HTR-8/SVneo (cell line): ENCODE data around the gene KMT5C.

Experiments
- DNase-seq: peaks from one replicate; pipeline ENCODE4 v3.0.0; 2011; ENCODE audit warnings: low spot score, mixed read lengths; ENCODE audit not compliant: insufficient read length
- FAIRE-seq: peaks from 2 replicates; lab custom pipeline; 2011; peaks lifted over from hg19 to GRCh38; lab: Jason Lieb, UNC

KMT5C gene

GRCh38 chr19:55383279-55384130 is 43.8 kb downstream of the KMT5C start:
- FAIRE-seq: no peak
- DNase-seq: no peak

GRCh38 chr19:55384131-55384919 is 44.6 kb downstream of the KMT5C start, which contains the start of gene TMEM238:
TMEM238 (minus strand) TSS chr19:55384292; CDS start chr19:55384259, 33 bp downstream.
- DNase-seq: no peak
- no peak for FAIRE-seq

DNA sequence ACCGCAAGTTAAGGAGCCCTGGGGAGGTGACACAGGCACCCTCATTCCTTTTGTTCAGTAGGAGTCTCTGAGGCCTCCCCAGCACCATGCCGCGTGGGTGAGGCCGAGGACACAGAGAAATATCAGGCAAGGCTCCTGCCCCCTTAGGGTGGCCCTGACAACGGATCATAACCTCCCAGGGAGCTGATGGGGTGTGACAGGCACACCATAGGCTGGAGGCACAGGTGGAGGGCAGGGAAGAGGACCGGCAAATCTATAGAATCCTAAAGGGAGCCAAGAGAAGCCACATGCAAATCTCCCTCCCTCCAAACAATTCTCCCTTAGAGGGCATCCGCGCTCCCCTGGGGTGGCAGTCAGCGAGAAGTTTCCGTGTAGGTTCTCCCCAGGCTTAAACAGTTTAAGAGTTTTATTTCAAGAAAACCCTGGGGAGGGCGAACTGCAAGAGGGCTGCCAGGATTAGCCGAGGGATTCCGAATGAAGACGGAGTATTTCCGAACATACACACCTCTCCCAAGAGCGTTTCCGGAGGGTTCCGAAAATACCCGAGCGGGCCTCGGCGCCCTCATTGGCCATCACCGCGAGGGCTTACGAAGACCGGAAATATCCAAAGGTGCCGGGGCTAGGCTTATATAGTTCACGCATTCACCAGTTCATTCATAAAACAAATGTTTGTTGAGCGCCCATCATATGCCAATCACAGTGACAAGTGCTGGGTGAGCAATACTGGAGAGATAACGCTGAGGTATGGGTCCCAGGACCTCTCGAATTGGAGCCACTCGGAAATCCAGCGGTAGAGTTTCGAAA is 45.4 kb downstream of the KMT5C start:
- FAIRE-seq (no peak), DNase-seq (peak; percentile 92)

- FAIRE-seq: peak; percentile 75
- DNase-seq: peak; percentile 92
These were observed 46.2 kb downstream of the KMT5C start, which contains the start of gene RPL28 for GRCh38 chr19:55385724-55386492. RPL28 (plus strand) TSS chr19:55385932; CDS start chr19:55386358, 426 bp downstream.

DNA sequence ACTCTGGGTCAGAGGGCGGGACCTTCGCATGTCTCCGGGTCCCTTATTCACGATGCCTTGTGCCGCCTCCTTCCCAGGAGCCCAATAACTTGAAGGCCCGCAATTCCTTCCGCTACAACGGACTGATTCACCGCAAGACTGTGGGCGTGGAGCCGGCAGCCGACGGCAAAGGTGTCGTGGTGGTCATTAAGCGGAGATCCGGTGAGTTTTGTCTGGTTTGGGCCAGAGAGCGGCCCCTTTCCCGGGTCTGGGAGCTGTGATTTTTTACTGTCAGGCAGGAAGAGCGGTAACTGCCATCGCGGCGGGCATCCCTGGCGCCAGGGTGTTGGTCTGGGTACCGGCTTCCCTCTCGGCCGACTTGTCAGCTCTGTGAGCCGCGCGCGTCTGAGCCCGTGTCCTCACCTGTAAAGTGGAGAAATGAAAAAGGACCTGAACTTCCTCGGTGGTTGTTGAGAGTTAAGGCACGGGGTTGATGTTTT is 46.9 kb downstream of the KMT5C start:
- DNase-seq (no peak), FAIRE-seq (no peak)

DNA sequence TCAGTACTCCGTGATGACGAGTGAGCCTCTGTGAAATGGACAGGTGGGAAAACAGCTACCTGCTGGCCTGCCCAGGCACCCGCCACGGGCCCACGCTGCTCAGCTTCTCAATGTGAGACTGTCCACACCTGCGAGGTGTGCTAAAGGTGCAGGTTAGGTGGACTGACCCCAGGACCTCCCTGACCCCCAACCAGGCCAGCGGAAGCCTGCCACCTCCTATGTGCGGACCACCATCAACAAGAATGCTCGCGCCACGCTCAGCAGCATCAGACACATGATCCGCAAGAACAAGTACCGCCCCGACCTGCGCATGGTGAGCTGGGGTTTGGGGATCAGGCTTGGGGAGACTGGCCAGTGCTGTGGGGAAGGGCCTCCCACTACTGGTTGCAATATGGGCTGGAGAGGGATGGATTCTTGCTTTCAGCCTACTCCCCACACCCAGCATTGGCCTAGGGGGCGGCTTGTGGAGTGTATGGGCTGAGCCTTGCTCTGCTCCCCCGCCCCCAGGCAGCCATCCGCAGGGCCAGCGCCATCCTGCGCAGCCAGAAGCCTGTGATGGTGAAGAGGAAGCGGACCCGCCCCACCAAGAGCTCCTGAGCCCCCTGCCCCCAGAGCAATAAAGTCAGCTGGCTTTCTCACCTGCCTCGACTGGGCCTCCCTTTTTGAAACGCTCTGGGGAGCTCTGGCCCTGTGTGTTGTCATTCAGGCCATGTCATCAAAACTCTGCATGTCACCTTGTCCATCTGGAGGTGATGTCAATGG is 48.2 kb downstream of the KMT5C start:
- no peak for DNase-seq
- no peak for FAIRE-seq

DNA sequence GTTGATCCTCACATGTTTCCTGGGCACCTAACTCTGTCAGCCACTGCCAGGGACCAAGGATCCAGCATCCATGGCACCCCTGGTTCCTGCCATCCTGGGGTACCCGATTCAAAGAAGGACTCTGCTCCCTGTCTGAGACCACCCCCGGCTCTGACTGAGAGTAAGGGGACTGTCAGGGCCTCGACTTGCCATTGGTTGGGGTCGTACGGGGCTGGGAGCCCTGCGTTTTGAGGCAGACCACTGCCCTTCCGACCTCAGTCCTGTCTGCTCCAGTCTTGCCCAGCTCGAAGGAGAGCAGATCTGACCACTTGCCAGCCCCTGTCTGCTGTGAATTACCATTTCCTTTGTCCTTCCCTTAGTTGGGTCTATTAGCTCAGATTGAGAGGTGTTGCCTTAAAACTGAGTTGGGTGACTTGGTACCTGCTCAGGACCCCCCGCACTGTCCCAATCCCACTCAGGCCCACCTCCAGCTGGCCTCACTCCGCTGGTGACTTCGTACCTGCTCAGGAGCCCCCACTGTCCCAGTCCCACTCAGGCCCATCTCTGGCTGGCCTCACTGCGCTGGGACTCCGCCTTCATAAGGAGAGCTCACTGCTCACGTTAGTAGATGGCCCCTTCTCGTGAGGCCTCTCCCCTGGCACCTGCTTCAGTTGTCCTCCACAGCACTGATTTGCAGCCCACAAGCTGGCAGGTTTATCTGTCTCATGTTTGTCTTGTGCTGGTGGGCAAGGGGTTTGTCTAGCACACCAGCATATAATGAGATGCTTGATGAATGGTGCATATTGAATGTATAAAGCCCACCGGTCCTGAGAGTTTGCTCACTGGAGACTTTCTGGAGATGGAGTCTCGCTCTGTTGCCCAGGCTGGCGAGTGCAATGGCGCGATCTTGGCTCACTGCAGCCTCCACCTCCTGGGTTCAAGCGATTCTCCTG is 50.0 kb downstream of the KMT5C start:
- FAIRE-seq (no peak), DNase-seq (no peak)

- DNase-seq (no peak), FAIRE-seq (no peak)
These were observed 50.8 kb downstream of the KMT5C start for GRCh38 chr19:55390461-55390880.

DNA sequence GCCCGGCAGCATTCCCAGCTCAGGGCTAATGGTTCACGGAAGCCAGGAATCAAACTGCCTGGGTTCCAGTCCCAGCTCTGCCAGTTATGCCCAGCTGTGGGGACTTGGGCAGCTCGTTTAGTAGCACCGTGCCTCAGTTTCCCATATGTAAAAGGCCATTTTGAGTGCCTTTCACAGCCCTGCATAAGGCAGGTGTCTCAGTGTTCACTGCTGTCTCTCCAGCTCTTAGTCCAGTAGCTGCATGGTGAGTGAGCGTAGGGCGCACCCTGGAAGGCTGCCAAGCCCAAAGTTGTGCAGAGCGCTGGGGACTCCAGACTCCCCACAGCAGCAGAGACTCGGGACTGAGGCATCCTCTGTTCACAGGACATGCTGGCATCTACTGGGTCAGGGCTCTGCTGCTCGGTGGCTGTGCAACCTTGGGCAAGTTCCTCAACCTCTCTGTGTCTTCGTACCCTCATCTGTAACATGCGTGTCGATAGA is 51.6 kb downstream of the KMT5C start:
- DNase-seq (no peak), FAIRE-seq (no peak)

DNA sequence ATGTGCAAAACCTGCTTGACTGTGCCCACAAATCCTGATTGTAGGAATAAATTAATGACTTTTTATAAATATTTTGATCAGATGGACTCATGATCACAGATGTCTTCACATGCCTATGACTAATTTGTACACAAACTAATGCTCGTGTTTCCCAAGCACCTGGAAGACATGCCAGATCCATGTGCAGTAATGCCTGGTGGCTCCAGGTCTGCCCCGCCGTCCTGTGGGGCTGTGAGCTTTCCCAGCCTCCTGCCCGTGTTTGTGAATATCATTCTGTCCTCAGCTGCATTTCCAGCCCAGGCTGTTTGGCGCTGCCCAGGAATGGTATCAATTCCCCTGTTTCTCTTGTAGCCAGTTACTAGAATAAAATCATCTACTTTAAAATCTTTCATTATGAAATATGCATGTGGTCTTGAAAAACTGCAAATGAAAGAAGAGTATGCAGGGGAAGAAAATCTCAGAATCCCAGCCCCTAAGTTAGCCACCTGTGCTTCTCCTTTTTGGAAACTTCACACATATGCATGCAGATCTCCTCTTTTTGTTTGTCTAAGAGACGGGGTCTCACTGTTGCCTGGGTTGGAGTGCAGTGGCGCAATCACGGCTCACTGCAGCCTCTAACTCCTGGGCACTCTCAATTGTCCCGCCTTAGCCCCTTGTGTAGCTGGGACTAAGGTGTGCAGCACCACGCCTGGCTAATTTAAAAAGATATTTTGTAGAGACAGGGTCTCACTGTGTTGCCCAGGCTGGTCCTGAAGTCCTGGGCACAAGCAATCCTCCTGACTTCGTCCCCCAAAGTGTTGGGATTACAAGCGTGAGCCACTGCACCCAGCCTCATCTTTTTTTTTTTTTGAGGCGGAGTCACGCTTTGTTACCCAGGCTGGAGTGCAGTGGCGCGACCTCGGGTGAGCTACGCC is 52.3 kb downstream of the KMT5C start:
- DNase-seq: no peak
- no peak for FAIRE-seq

GRCh38 chr19:55392820-55393761 is 53.4 kb downstream of the KMT5C start:
- DNase-seq (no peak), FAIRE-seq (no peak)
